HepG2 (cell line): Measurements from ENCODE around the gene ZNF284.

ENCODE experiments used
- CTCF ChIP-seq: sonication (generic); formaldehyde crosslinking; IDR thresholded peaks from 2 replicates; pipeline ENCODE4 v1.5.0; 2020; ENCODE audit warnings: mild to moderate bottlenecking, missing genetic modification reagents, moderate library complexity
- ETV6 ChIP-seq: sonication (generic); formaldehyde crosslinking; conservative IDR thresholded peaks from 2 replicates; pipeline ENCODE4 v1.4.0; 2020; ENCODE audit warnings: missing genetic modification reagents
- HMGXB4 ChIP-seq, 2 experiments: sonication (generic) in 1 of 2; formaldehyde crosslinking in 1 of 2; IDR thresholded peaks; 2 replicates each; pipeline versions ENCODE4 v1.4.0 to v1.6.1; 2018 to 2020; ENCODE audit warnings: missing genetic modification reagents in 2 of 2, borderline replicate concordance in 1 of 2, low read depth in 1 of 2, mild to moderate bottlenecking in 1 of 2, missing biosample characterization in 1 of 2
- MYC ChIP-seq: sonication (generic); formaldehyde crosslinking; IDR thresholded peaks from 2 replicates; pipeline ENCODE4 v1.9.0; 2021; ENCODE audit warnings: missing genetic modification reagents, borderline replicate concordance
- PAWR ChIP-seq: sonication (generic); formaldehyde crosslinking; IDR thresholded peaks from 2 replicates; pipeline ENCODE4 v1.4.0; 2020; ENCODE audit warnings: missing genetic modification reagents, mild to moderate bottlenecking, borderline replicate concordance
- RAD21 ChIP-seq: fragments of 450-650 bp; formaldehyde crosslinking; IDR thresholded peaks from 2 replicates; pipeline ENCODE4 v1.5.0; 2020; ENCODE audit warnings: mild to moderate bottlenecking
- USF2 ChIP-seq, 2 experiments: sonication (generic) in 1 of 2; formaldehyde crosslinking in 1 of 2; IDR thresholded peaks; 2 replicates each; pipeline versions ENCODE4 v1.5.1 to v1.6.1; 2011 to 2020; ENCODE audit warnings: borderline replicate concordance in 1 of 2, low read depth in 1 of 2, low read length in 1 of 2, mild to moderate bottlenecking in 1 of 2, missing genetic modification reagents in 1 of 2, moderate library complexity in 1 of 2
- TF ChIP-seq, protein P1 (sequence below): IDR thresholded peaks from 2 replicates; pipeline ENCODE4 v1.6.1; 2012; ENCODE audit warnings: inconsistent platforms
- TF ChIP-seq, protein P2 (sequence below): sonication (generic); formaldehyde crosslinking; conservative IDR thresholded peaks from 2 replicates; pipeline ENCODE4 v1.4.0; 2020; ENCODE audit warnings: missing genetic modification reagents

- TF ChIP-seq, protein P1, sequence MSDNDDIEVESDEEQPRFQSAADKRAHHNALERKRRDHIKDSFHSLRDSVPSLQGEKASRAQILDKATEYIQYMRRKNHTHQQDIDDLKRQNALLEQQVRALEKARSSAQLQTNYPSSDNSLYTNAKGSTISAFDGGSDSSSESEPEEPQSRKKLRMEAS = no peak
- TF ChIP-seq PAWR (CRISPR knock-in tag) = no peak
- no peak for TF ChIP-seq MYC (CRISPR knock-in tag)
- no peak for TF ChIP-seq USF2 (IDR thresholded peaks at IDR 0.05; ENCODE audit: low read depth, low read length)
- no peak for TF ChIP-seq USF2 (CRISPR knock-in tag; IDR thresholded peaks at IDR 0.05; ENCODE audit: borderline replicate concordance)
- TF ChIP-seq, protein P2, sequence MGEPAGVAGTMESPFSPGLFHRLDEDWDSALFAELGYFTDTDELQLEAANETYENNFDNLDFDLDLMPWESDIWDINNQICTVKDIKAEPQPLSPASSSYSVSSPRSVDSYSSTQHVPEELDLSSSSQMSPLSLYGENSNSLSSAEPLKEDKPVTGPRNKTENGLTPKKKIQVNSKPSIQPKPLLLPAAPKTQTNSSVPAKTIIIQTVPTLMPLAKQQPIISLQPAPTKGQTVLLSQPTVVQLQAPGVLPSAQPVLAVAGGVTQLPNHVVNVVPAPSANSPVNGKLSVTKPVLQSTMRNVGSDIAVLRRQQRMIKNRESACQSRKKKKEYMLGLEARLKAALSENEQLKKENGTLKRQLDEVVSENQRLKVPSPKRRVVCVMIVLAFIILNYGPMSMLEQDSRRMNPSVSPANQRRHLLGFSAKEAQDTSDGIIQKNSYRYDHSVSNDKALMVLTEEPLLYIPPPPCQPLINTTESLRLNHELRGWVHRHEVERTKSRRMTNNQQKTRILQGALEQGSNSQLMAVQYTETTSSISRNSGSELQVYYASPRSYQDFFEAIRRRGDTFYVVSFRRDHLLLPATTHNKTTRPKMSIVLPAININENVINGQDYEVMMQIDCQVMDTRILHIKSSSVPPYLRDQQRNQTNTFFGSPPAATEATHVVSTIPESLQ = no peak
- no peak for TF ChIP-seq CTCF (CRISPR knock-in tag)
- no peak for TF ChIP-seq HMGXB4 (CRISPR knock-in tag; IDR thresholded peaks at IDR 0.05; ENCODE audit: borderline replicate concordance in 1 of 2, low read depth in 1 of 2)
- no peak for TF ChIP-seq RAD21
- TF ChIP-seq ETV6 = no peak
Observed at GRCh38 chr19:44107751-44108150, 35.8 kb downstream of the ZNF284 start.
